Activated CD4-positive, alpha-beta T cell treated with anti-CD3 and anti-CD28 coated beads, Interleukin-2, amount 50 U/mL, for 4 hours (primary cell): ENCODE results near the gene KCTD7.
"Not testable (repeated sequence)": the region's sequence is repeated elsewhere in the genome, so short reads cannot be mapped to it uniquely, and the experiment has no call there.

Source experiments
- DNase-seq, 2 experiments: peaks; one replicate each; pipeline ENCODE4 v3.0.0-alpha.2; 2020

Gene KCTD7

DNA sequence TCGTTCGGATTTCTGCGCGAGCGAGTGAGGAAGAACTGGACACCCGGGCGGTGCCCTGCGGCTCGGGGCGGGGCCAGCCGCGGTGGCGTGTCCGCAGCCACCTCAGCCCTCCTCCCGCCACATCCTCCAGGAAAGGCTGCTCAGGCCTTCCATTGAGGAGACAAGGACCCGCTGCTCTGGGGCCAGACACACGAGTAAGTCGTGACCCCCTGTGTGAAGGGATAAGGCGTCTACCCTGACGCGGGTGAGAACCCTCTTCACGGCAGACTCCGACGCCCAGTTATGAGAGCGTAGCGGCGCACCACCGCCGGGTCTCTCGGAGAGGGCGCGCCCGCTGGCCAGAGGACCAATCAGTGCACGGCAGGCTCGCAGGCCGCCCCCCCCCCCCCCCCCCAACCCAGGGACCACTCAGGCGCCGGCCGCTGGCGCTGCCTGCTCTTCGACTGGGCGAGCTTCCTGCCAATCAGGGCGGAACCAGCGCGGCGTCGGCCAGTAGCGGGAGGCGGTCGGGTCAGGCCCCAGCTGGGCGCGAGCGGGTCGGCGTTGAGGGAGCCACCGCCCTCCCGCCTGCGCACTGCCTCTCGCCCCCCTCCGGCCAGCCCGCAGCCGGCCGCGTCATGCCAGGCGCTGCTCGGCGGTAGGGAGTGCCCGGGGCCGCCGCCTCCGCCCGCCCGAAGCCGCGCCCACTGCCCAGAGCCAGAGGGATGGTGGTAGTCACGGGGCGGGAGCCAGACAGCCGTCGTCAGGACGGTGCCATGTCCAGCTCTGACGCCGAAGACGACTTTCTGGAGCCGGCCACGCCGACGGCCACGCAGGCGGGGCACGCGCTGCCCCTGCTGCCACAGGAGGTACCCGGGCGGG is at the start of gene KCTD7:
KCTD7 (plus strand) TSS at position 521 of the 861 bp plus-strand sequence; CDS start at position 705, 184 bp downstream.
- peak; percentile 85 to 90 for DNase-seq

DNA sequence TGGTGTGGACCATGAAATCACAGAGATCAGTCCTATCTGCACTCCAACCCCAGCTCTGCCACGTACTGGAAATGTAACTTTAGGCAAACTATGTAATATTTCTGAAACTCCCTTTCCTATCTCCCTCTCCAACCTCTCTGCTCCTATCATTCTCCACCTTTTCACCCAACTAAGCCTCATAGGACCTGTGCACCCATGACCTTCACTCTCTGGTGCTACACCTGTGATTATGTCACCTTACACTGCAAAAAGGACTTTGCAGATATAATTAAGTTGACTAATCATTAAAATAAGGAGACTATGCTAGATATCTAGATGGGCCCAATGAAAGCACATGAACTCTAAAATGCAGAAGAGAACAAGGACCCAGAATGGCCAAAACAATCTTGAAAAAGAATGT is 48.3 kb upstream of the KCTD7 start:
- not testable (repeated sequence) for DNase-seq

DNA sequence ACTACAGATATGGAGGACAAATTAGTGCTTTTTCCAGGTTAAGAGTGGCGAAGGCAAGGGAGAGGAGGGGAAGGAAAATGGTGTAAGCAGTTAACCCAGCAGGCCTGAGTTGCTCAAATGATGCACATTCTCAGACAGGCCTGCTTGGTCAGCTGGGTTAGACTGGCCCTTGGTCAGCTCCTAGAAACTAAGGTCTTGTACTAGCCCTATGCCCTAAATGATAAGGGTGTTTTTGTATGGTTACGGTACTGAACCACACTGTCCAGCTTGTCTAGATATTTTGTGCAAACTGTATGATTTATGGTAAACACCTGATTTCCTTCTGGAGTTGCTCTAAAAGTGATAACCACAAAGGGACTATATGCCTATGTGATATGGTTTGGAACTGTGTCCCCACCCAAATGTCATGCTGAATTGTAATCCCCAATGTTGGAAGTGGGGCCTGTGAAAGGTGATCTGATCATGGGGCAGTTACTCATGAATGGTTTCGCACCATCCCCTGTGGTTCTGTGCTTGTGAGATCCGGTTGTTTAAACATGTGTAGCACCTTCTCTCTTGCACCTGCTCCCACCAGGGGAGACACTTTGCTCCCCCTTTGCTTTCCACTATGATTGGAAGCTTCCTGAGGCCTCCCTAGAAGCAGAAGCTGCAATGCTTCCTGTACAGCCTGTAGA is 45.7 kb upstream of the KCTD7 start:
- not testable (repeated sequence) for DNase-seq

DNA sequence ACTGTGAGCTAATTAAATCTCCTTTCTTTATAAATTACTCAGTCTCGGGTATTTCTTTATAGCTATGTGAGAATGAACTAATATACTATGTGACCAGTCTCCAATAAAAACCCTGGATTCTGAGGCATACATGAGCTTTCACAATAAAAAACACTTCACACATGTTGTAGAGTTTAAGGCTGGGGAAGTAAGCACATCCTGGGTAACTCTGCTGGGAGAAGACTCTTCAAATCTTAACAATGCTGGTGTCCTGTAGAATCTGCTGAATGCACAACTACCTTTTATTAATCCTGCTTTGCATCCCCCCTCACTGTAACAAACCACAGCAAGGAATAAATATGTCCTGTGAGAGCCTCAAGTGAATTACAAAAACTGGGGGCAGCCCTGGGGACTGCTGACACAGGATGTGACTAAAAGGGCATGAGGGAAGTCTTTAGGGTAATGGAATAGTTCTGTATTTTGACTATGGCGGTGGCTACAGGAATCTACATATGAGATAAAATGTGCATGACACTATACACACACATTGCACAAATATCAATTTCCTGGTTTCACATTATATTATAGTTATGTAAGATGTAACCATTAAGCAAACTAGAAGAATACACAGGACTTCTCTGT is 45.1 kb upstream of the KCTD7 start:
- DNase-seq: no peak

DNA sequence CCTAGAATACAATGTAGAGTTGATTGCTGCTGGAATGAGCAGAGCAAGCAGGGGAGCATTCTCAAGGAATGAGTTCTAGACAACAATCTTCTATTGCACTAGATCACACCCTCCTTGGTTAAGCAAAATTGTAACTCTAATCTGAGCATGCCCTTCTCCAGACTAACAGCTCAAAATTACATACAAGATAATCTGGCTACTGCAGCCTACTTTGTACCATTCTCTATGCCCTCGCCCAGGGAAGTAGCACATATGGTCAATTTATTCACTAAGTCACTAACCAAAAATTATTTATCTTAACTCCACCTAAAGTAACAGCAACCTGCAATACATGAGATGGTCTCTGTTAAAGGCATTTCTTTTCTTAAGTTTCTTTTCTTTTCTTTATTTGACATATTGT is 42.5 kb upstream of the KCTD7 start:
- no peak for DNase-seq

GRCh38 chr7:66588226-66588625 is 40.5 kb upstream of the KCTD7 start:
- DNase-seq: not testable (repeated sequence)

GRCh38 chr7:66588856-66589570 is 39.7 kb upstream of the KCTD7 start:
- not testable (repeated sequence) for DNase-seq

DNA sequence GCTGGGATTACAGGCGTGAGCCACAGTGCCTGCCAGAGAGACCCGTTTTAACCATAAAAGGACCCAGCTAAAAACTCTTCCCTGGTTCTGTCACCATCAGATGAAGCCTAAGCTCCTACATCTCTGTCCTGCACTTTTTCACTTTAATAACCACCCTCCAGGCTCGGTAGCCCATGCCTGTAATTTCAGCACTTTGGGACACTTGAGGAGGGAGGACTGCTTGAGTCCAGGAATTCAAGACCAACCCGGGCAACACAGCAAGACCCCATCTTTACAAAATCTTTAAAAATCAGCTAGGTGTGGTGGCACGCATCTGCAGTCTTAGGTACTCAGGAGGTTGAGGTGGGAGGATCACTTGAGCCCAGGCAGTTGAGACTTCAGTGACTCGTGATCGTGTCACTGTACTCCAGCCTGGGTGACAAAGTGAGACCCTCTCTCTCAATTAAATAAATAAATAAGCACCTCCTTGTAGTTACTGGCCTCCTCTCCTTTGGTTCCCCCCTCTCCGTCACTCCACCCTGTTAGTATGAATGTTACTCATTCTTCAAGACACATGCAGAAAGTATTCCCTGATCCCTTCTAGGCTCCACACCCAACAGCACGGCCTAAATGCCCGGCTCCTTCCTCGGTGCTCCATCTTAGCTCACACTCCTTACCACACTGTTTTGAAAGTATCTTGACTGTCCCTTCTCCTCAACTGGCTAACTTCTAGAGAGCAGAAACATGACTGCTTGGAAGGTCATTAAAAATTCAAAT is 38.2 kb upstream of the KCTD7 start:
- DNase-seq: not testable (repeated sequence)

DNA sequence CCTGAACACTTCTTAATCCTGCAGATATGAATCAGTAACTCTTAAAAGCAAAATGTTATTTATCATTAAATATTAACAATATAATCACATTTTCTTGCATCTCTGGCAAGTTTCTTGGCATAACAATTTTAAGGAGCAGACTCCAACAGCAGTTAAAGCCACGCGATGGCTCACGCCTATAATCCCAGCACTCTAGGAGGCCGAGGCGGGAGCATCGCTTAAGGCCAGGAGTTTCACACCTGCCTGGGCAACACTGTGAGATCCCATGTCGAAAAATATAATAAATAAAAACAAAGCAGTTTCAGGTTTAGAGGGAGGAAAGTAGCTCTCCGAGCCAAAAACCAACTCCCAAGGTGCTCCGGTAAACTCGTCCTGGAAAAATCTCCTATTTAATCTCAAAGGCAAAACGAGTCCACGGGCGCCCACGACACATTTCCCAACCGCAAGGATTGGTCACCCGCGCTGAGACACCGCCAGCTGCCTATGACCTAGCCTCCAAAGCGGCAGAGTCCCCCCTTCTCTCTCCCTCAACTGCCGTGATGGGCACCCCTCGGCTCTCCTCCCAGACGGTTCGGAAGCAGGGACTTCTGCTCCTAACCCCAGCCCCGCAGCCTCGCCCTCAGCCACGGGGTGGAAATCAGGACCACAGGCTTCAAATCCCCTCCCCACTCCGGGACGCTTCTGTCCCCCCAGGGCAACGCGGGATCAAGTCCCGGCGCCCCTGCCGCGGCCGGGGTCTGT is 37.5 kb upstream of the KCTD7 start:
- DNase-seq: peak in 1 of 2 experiments; percentile 1

DNA sequence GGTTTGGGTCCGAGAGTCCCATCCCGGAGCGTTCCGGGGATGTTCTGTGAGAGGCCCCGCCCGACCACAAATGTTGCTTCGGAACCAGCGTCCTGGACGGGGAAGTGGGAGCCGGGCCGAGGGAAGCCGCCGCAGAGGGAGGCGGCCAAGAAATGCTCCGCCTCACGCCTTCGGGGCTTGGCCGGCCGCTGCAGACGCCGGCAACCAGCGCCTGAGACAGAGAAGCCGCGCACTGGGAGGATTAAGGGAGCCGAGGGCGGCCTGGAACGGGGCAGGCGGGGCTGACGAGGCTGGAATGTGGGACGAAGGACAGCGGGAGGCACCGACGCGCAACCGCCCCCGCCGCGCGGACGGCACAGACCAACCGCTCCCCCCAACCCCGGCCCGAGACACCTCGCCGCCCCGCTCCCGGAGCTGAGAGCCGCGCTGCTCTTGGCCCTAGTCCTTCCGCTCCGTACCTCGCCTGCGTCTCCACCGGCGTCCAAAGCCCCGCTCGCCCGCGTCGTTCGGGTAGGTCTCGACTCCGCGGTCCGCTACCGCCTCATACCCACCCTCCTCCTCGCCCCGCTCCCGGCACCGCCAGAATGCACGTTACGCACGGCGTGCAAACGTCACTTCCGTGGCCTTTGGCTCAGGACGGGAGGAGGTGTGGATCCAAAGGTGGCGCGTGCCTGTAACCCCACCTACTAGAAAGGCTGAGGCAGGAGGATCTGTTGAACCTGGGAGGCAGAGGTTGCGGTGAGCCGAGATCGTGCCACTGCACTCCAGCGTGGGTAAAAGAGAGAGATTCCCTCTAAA is 36.7 kb upstream of the KCTD7 start:
- DNase-seq: peak; percentile 86 to 89

DNA sequence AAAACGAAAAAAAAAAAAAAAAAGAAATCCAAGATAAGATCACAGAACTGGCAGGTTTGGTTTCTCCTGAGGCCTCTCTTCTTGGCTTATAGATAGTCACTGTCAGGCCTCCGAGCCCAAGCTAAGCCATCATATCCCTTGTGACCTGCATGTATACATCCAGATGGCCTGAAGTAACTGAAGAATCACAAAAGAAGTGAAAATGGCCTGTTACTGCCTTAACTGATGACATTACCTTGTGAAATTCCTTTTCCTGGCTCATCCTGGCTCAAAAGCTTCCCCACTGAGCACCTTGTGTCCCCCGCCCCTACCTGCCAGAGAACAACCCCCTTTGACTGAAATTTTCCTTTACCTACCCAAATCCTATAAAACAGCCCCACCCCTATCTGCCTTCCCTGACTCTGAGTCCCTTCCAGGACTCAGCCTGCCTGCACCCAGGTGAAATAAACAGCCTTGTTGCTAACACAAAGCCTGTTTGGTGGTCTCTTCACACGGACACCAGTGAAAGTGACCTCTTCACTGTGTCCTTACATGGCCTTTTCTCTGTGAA is 36.0 kb upstream of the KCTD7 start:
- not testable (repeated sequence) for DNase-seq

GRCh38 chr7:66594082-66594481 is 34.6 kb upstream of the KCTD7 start:
- not testable (repeated sequence) for DNase-seq

GRCh38 chr7:66597461-66597860 is 31.2 kb upstream of the KCTD7 start:
- DNase-seq: no peak

DNA sequence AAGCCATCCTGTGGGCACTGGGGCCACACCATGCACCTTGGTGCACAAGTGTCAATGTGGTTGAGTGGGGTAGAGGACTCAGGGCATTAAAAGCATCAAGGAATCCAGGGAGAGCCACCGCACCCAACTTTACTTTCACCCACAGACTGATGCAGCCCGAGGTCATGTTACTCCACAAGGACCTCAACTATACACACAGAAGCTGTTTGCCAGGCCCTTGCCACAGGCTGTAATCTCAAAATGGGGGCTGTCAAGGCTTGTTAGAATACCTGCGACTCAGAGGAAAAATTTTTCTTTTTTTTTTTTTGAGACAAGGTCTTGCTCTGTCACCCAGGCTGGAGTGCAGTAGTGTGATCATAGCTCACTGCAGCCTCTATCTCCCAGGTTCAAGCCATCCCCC is 26.5 kb upstream of the KCTD7 start:
- DNase-seq: no peak

DNA sequence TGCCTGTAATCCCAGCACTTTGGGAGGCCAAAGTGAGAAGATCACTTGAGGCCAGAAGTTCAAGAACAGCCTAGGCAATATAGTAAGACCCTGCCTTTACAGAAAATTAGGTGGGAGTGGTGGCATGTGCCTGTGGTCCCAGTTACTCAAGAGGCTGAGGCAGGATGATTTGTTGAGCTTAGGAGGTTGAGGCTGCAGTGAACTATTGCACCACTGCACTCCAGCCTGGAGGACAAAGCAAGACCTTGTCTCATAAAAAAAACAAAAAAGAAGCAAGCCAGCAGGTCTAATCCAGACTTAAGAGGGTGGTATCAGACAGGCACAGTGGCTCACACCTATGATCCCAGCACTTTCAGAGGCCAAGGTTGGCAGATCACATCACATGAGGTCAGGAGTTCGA is 24.5 kb upstream of the KCTD7 start:
- no peak for DNase-seq

DNA sequence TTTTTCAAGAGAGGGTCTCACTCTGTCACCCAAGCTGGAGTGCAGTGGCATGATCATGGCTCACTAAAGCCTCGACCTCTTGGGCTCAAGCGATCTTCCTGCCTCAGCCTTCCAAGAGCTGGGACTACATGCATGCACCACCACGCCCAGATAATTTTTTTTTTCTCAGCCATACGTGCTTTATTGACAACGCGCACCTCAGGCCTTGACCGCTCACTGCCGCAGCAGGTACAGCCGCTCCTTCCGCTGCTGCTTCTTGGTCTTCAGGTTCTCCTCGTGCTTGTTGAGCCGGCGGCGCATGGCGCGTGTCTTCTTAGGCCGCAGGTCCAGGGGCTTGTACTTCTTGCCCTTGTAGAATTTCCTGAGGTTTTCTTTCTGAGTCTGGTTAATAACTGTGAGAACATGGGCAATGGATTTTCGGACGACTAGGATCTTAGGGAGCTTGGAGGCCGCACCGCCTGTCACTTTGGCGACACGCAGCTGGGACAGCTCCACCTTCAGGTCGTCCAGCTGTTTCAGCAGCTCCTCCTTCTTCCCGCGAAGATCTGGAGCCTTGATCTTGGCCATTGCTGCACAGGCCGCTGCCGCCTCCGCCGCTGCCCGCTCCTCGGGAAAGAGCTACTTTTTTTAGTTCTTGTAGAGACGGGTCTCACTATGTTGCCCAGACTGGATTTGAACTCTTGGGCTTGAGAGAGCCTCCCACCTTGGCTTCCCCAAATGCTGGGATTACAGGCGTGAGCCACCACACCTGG is 22.0 kb upstream of the KCTD7 start:
- not testable (repeated sequence) for DNase-seq

DNA sequence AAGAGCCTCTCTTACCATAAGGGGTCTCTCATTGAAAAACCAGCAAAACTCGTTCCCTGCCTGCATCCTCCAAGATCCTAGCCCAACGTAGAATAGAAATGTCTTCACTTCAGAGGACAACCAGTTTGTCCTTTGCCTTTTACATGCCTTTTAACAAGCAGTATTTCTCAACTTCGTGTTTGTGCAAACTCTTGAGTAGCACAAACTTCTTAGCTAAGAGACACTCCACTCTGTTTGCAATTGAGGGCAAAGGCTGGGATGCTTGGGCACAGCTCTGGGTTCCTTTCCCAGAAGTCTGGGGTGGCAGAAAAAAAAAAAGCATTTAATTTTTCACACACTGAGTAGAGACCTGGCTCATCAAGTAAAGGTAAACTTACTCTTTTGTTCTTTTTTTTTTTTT is 19.5 kb upstream of the KCTD7 start:
- DNase-seq: no peak

GRCh38 chr7:66614596-66614995 is 14.1 kb upstream of the KCTD7 start:
- not testable (repeated sequence) for DNase-seq

DNA sequence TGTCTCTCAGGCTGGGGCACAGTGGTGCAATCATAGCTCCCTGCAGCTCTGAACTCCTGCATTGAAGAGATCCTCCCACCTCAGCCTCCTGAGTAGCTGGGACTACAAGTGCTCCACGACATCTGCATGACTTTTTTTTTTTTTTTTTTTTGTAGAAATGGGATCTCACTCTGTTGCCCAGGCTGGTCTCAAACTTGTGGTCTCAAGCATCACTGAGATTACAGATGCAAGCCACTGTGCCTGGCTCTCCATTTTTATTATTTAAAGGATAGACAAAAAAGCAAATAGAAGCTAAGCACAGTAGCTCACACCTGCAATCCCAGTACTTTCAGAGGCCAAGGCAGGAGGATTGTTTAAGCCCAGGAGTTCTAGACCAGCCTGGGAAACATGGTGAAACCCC is 13.0 kb upstream of the KCTD7 start:
- DNase-seq: no peak

GRCh38 chr7:66617295-66617694 is 11.4 kb upstream of the KCTD7 start:
- DNase-seq: no peak
